K562 (cell line): ENCODE measurements around the gene LIMS1.
"Not testable (repeated sequence)": the region's sequence is repeated elsewhere in the genome, so short reads cannot be mapped to it uniquely, and the experiment has no call there.

Experiments used
- CREB1 ChIP-seq, 2 experiments: sonication (generic) in 1 of 2; formaldehyde crosslinking in 1 of 2; IDR thresholded peaks; 2 replicates each; pipeline versions ENCODE4 v1.6.1 to v1.8.0; 2012 to 2022; ENCODE audit warnings: inconsistent platforms in 1 of 2, mild to moderate bottlenecking in 1 of 2, missing genetic modification reagents in 1 of 2, moderate library complexity in 1 of 2
- ETV5 ChIP-seq: sonication (generic); formaldehyde crosslinking; IDR thresholded peaks from 2 replicates; pipeline ENCODE4 v1.4.0; 2020; ENCODE audit warnings: low read depth, mild to moderate bottlenecking, missing genetic modification reagents
- GTF2B ChIP-seq: IDR thresholded peaks from 2 replicates; pipeline ENCODE4 v1.6.1; 2011; ENCODE audit not compliant: insufficient read length; ENCODE audit errors: extremely low read depth
- IRF2 ChIP-seq: sonication (generic); formaldehyde crosslinking; IDR thresholded peaks from 2 replicates; pipeline ENCODE4 v1.8.1; 2022; ENCODE audit warnings: mild to moderate bottlenecking, missing genetic modification reagents
- KDM1A ChIP-seq, 2 experiments: fragments of 450-650 bp; IDR thresholded peaks; 2 replicates each; pipeline ENCODE4 v1.6.1; 2016; ENCODE audit warnings: mild to moderate bottlenecking in 2 of 2
- TRIM24 ChIP-seq, 2 experiments: fragments of 450-650 bp; IDR thresholded peaks; 2 replicates each; pipeline ENCODE4 v1.6.1; 2016
- ZNF609 ChIP-seq: sonication (generic); formaldehyde crosslinking; IDR thresholded peaks from 2 replicates; pipeline ENCODE4 v1.8.1; 2023; ENCODE audit warnings: missing genetic modification reagents, mild to moderate bottlenecking, borderline replicate concordance

- not testable (repeated sequence) for TF ChIP-seq TRIM24 (IDR thresholded peaks at IDR 0.05); ZNF609 (CRISPR knock-in tag); ETV5 (CRISPR knock-in tag); GTF2B; KDM1A (IDR thresholded peaks at IDR 0.05); IRF2 (CRISPR knock-in tag); CREB1 (IDR thresholded peaks at IDR 0.05); CREB1 (CRISPR knock-in tag; IDR thresholded peaks at IDR 0.05)
Observed at GRCh38 chr2:108643862-108644261, 109.6 kb downstream of the LIMS1 start.
